NB4 (cell line): ENCODE data around the gene TMEM126B.

Experiments used
- DNase-seq: peaks from one replicate; pipeline ENCODE4 v3.0.0; 2010; ENCODE audit warnings: low read depth
- H3K4me3 ChIP-seq: one replicate; pipeline ENCODE4 v1.5.1; 2011; ENCODE audit warnings: mild to moderate bottlenecking, low read depth, low read length, moderate library complexity
- CTCF ChIP-seq: IDR thresholded peaks from one replicate; pipeline ENCODE4 v1.5.1; 2012; ENCODE audit warnings: low read depth, low read length
- MAX ChIP-seq: IDR thresholded peaks from 2 replicates; pipeline ENCODE4 v1.6.1; 2011; ENCODE audit warnings: low read depth, low read length
- MYC ChIP-seq: IDR thresholded peaks from 2 replicates; pipeline ENCODE4 v1.6.1; 2011; ENCODE audit warnings: low read depth, low read length
- POLR2A ChIP-seq: IDR thresholded peaks from 2 replicates; pipeline ENCODE4 v1.6.1; 2011; ENCODE audit warnings: mild to moderate bottlenecking; ENCODE audit not compliant: insufficient read length; ENCODE audit errors: extremely low read depth

TMEM126B gene

DNA sequence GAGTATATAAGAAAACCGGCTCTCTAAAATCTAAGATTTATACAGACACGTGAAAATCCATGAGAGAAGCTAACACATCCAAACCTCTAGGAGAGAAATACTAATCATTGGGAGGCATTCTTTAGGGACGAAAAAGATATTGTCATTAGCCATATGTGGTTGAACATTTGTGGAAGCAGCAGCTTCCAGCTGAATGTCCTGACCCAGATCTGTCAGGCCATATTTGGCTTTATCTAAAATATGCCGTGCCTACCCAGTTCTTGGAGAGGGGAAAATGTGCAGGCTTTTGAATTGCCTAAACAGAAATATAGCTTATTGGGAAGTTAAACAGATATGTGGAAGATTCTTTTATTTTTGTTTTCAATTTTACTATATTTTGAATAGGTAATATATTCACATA is 51.2 kb downstream of the TMEM126B start:
- no peak overlapping the region for H3K4me3 ChIP-seq
- DNase-seq, result no peak
- TF ChIP-seq CTCF (no peak), MAX (no peak), MYC (no peak), POLR2A (no peak)

DNA sequence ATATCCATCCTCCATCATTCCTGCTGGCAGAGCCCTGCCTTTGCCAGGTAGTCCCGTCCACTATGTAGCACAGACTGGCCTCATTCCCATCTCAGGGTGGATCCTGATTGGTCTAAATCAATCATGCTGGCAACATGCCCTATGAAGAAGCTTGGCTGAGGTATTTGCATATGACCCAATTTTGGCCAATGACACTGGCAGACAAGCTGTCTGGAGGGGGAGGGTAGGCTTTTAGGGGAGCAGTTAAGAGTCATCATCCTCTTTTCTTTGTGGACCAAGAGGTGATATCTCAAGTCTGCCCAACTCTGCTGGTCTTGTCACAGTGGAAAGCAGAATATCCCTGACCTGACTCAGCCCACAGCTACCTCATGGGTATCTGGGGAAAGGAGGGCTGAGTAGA is 52.5 kb downstream of the TMEM126B start:
- no peak for TF ChIP-seq MYC
- no peak for TF ChIP-seq MAX
- no peak for TF ChIP-seq POLR2A
- TF ChIP-seq CTCF, result no peak
- H3K4me3 ChIP-seq, result no peak overlapping the region
- no peak for DNase-seq

GRCh38 chr11:85682330-85683305 is 54.2 kb downstream of the TMEM126B start:
- TF ChIP-seq MAX, result no peak
- no peak overlapping the region for H3K4me3 ChIP-seq
- no peak for DNase-seq

GRCh38 chr11:85685125-85685819 is 56.9 kb downstream of the TMEM126B start:
- DNase-seq, result no peak
- no peak for TF ChIP-seq MAX
- TF ChIP-seq CTCF, result no peak
- no peak for TF ChIP-seq MYC
- no peak for TF ChIP-seq POLR2A
- H3K4me3 ChIP-seq, result no peak overlapping the region

GRCh38 chr11:85685820-85686459 is 57.5 kb downstream of the TMEM126B start, which contains the start of gene CCDC89:
CCDC89 (minus strand) TSS chr11:85686195; CDS start chr11:85686130, 65 bp downstream.
- TF ChIP-seq CTCF (no peak), POLR2A (no peak), MAX (no peak), MYC (no peak)
- DNase-seq, result no peak
- no peak within 1 kb of the TSS for H3K4me3 ChIP-seq
